ENCODE measurements around the gene STK35. TPM values are rescaled to one million over a fixed set of nuclear protein-coding genes. Genes with fewer than 3 reads are reported as not detected.

The STK35 gene
- total and polyA plus RNA-seq, 7 experiments from 2014 or later = 5.3 to 19.0 (median 16.8) TPM

DNA sequence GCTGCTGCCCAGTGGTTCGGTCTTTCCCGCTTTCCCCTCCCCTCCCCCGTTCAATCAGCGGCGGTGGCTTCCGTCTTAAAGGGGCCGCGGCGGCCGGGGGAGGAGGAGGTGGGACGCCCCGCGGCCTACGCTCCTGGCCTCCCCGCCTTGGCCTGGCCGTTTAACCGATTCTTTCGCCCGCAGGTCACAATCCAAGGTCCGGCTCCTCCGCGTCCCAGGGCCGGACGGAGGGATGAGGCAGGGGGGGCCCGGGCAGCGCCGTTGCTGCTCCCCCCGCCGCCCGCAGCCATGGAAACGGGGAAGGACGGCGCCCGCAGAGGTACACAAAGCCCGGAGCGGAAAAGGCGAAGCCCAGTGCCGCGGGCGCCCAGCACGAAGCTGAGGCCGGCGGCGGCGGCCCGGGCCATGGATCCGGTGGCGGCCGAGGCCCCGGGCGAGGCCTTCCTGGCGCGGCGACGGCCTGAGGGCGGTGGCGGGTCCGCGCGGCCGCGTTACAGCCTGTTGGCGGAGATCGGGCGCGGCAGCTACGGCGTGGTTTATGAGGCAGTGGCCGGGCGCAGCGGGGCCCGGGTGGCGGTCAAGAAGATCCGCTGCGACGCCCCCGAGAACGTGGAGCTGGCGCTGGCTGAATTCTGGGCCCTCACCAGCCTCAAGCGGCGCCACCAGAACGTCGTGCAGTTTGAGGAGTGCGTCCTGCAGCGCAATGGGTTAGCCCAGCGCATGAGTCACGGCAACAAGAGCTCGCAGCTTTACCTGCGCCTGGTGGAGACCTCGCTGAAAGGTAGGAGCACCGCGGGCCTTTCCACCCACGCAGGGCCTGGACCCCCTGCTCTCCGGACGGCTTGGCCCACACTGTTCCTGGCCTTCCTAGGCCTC, 1.2 kb downstream of the STK35 start:
- peaks cover 0 to 14% (median 8%) of the 10 kb centered on the region in 5 donors for H3K36me3 Mint-ChIP-seq
- H3K27me3 Mint-ChIP-seq = peaks cover 0 to 4% (median 0%) of the 10 kb centered on the region in 5 donors
- H3K27ac Mint-ChIP-seq = peak overlapping the region; percentile 99 to 100 (median 100)
- intact Hi-C loops (cut with micrococcal nuclease) = loop anchor here (1.0 to 10.0 kb wide), 14 partner anchors 70 to 1778 kb away; partner anchors contain the start of genes FAM110A (in 2 of the 2), NSFL1C (in 2 of the 2), CSNK2A1 (in 1 of the 2) and DNAAF9 (in 1 of the 2)
- H3K9me3 ChIP-seq (ENCODE audit: control insufficient read depth in 2 of 3, low read length in 3 of 3) = no peaks in the 10 kb centered on the region
- ATAC-seq (peak; percentile 84), DNase-seq (peak; percentile 80 to 95 (median 92))
- no peaks in the 10 kb centered on the region for H3K27me3 ChIP-seq (ENCODE audit: control insufficient read depth in 2 of 2, insufficient read depth in 2 of 2, low read length in 2 of 2)
- peak overlapping the region; percentile 96 for H3K27ac ChIP-seq (ENCODE audit: low read depth, low read length)
- peak overlapping the region; percentile 88 for H3K4me3 ChIP-seq (ENCODE audit: low read length)
- ChIA-PET POLR2A (interaction anchor here (0.6 to 2.2 kb wide), 7 partner anchors 9 to 412 kb away, joined by 3 to 10 read pairs (median 3); partner anchors contain the start of gene SNRPB), CTCF (interaction anchor here (1.3 kb wide), 1 partner anchor 71 kb away, joined by 3 read pairs; no protein-coding TSS in a partner anchor)
- peaks cover 41 to 66% (median 52%) of the 10 kb centered on the region in 7 donors for H3K4me1 Mint-ChIP-seq
- peaks cover 34 to 42% of the 10 kb centered on the region in 2 donors for H3K4me1 ChIP-seq (ENCODE audit: control insufficient read depth in 2 of 2, insufficient read depth in 2 of 2, low read length in 2 of 2)
- H3K4me3 Mint-ChIP-seq = peak overlapping the region; percentile 90 to 97 (median 96)
- peaks cover 0 to 23% (median 0%) of the 10 kb centered on the region in 3 experiments for H3K36me3 ChIP-seq (ENCODE audit: control insufficient read depth in 2 of 3, insufficient read depth in 3 of 3, low read length in 3 of 3)
- H3K9me3 Mint-ChIP-seq = peaks cover 0 to 4% (median 0%) of the 10 kb centered on the region in 11 donors

DNA sequence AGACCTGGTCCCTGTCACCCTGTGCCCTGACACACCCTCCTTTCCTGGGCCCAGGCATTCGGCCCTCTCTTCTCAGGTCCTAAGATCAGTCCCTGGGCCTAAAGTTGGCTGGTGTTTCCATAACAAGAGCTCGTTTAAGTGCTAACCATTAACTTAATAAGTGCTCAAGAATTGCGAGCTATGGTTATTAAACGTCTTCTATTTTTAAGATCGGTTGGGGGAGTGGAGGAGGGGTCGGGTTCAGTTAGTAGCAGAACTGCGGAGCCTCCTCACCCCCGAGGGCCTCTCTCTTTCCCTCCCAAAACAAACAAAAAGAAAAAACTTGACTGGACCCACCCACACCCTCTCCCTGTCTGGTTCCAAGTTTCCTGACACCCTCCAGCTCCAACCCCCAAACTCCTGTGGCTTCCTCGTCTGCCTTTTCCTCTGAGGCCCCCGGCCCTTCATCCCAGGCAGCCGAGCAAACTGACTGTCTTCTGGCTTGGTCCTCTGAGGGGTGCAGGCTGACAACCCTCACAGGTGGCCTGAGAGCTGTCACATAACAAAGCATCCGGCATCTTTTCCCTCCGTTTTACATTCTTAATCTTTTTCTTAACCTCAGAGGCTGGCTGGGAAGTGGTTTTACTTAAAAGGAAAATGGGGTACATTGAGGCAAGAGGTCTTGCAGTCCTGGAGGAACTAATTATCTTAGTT, 2.0 kb downstream of the STK35 start:
- peak overlapping the region; percentile 96 for H3K27ac ChIP-seq (ENCODE audit: low read depth, low read length)
- peaks cover 0 to 4% (median 0%) of the 10 kb centered on the region in 5 donors for H3K27me3 Mint-ChIP-seq
- peaks cover 0 to 4% (median 0%) of the 10 kb centered on the region in 11 donors for H3K9me3 Mint-ChIP-seq
- no peaks in the 10 kb centered on the region for H3K27me3 ChIP-seq (ENCODE audit: control insufficient read depth in 2 of 2, insufficient read depth in 2 of 2, low read length in 2 of 2)
- H3K36me3 Mint-ChIP-seq = peaks cover 0 to 16% (median 8%) of the 10 kb centered on the region in 5 donors
- H3K36me3 ChIP-seq (ENCODE audit: control insufficient read depth in 2 of 3, insufficient read depth in 3 of 3, low read length in 3 of 3) = peaks cover 0 to 23% (median 0%) of the 10 kb centered on the region in 3 experiments
- DNase-seq (peak in 1 of 9 donors; percentile 3), ATAC-seq (no peak)
- H3K4me1 Mint-ChIP-seq = peaks cover 45 to 74% (median 58%) of the 10 kb centered on the region in 7 donors
- peak overlapping the region; percentile 89 to 100 (median 94) for H3K27ac Mint-ChIP-seq
- peaks cover 34 to 45% of the 10 kb centered on the region in 2 donors for H3K4me1 ChIP-seq (ENCODE audit: control insufficient read depth in 2 of 2, insufficient read depth in 2 of 2, low read length in 2 of 2)
- intact Hi-C loops (cut with micrococcal nuclease) = loop anchor here (2.0 to 10.0 kb wide), 13 partner anchors 69 to 1779 kb away; partner anchors contain the start of genes FAM110A (in 2 of the 2), NSFL1C (in 2 of the 2), CSNK2A1 (in 1 of the 2) and DNAAF9 (in 1 of the 2)
- peak overlapping the region; percentile 90 to 97 (median 94) for H3K4me3 Mint-ChIP-seq
- H3K4me3 ChIP-seq (ENCODE audit: low read length) = peak overlapping the region; percentile 88
- no peaks in the 10 kb centered on the region for H3K9me3 ChIP-seq (ENCODE audit: control insufficient read depth in 2 of 3, low read length in 3 of 3)
- POLR2A ChIA-PET = interaction anchor here (0.6 to 2.2 kb wide), 5 partner anchors 9 to 411 kb away, joined by 3 to 10 read pairs (median 5); partner anchors contain the start of gene SNRPB
- CTCF ChIA-PET = interaction anchor here (0.9 to 1.3 kb wide), 2 partner anchors 69 to 71 kb away, joined by 3 read pairs; no protein-coding TSS in a partner anchor

DNA sequence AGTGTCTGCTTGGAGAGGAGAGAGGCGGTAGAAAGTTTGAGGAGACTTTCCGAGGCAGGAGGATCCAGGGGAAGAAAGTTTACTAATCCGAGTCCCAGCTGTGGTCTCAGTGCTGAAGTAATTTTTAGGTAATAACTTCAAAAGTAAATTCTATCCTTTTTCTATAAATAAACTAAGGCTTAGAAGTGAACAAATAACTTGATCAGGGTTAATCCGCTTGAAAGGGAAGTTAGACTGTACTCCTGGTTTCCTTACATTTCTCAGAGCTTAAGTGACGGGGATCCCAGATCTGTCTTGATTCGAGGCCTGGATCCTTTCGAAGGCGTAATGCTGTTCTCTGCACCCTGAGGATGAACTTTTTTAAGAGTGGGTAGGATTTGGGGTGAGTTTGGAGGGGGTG, 2.6 kb downstream of the STK35 start:
- Mint-ChIP-seq H3K27ac (peak overlapping the region; percentile 22 to 100 (median 94)), H3K36me3 (peaks cover 0 to 21% (median 12%) of the 10 kb centered on the region in 5 donors), H3K9me3 (peaks cover 0 to 4% (median 0%) of the 10 kb centered on the region in 11 donors), H3K4me1 (peaks cover 50 to 81% (median 60%) of the 10 kb centered on the region in 7 donors), H3K27me3 (no peaks in the 10 kb centered on the region), H3K4me3 (peak overlapping the region; percentile 90 to 97 (median 94))
- Histone ChIP-seq H3K36me3 (ENCODE audit: control insufficient read depth in 2 of 3, insufficient read depth in 3 of 3, low read length in 3 of 3) (peaks cover 0 to 23% (median 0%) of the 10 kb centered on the region in 3 experiments), H3K27me3 (ENCODE audit: control insufficient read depth in 2 of 2, insufficient read depth in 2 of 2, low read length in 2 of 2) (no peaks in the 10 kb centered on the region), H3K4me3 (ENCODE audit: low read length) (peak overlapping the region; percentile 88), H3K9me3 (ENCODE audit: control insufficient read depth in 2 of 3, low read length in 3 of 3) (no peaks in the 10 kb centered on the region), H3K4me1 (ENCODE audit: control insufficient read depth in 2 of 2, insufficient read depth in 2 of 2, low read length in 2 of 2) (peaks cover 34 to 51% of the 10 kb centered on the region in 2 donors), H3K27ac (ENCODE audit: low read depth, low read length) (peak overlapping the region; percentile 96)
- ChIA-PET CTCF (interaction anchor here (0.9 kb wide), 1 partner anchor 68 kb away, joined by 3 read pairs; no protein-coding TSS in a partner anchor), POLR2A (interaction anchor here (0.7 to 2.2 kb wide), 3 partner anchors 8 to 721 kb away, joined by 3 to 10 read pairs (median 8); partner anchors contain the start of gene SNRPB)
- no peak for ATAC-seq
- DNase-seq = no peak
- intact Hi-C loops (cut with micrococcal nuclease) = loop anchor here (5.0 to 10.0 kb wide), 7 partner anchors 97 to 1779 kb away; partner anchors contain the start of genes NSFL1C (in 2 of the 2), DNAAF9 (in 1 of the 2), FAM110A (in 1 of the 2) and FASTKD5 (in 1 of the 2)

DNA sequence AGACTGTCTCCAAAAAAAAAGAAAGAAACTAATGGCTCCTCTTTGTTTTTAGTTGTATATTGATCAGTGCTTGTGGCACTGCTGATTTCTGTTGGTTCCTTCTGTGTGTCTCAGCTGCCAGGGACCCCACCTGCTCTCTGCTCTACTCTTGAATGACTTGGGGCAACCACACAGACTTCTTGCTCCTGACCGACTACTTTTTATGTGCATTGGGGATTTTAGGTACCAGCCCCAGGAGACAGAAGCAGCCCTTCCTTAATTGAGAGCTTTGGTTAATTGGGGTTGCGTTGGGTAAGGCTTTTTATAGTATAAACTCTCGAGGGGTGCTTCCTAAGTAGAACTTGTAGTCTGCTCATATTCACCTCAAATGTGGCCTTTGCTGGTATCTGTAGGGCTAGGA, 6.9 kb downstream of the STK35 start:
- peaks cover 69 to 100% (median 94%) of the 10 kb centered on the region in 7 donors for H3K4me1 Mint-ChIP-seq
- peak overlapping the region in 7 of 10 donors; percentile 10 to 61 (median 38) for H3K4me3 Mint-ChIP-seq
- Histone ChIP-seq H3K4me1 (ENCODE audit: control insufficient read depth in 2 of 2, insufficient read depth in 2 of 2, low read length in 2 of 2) (peaks cover 34 to 64% of the 10 kb centered on the region in 2 donors), H3K9me3 (ENCODE audit: control insufficient read depth in 2 of 3, low read length in 3 of 3) (no peaks in the 10 kb centered on the region), H3K4me3 (ENCODE audit: low read length) (no peak overlapping the region), H3K27ac (ENCODE audit: low read depth, low read length) (no peak overlapping the region), H3K27me3 (ENCODE audit: control insufficient read depth in 2 of 2, insufficient read depth in 2 of 2, low read length in 2 of 2) (no peaks in the 10 kb centered on the region), H3K36me3 (ENCODE audit: control insufficient read depth in 2 of 3, insufficient read depth in 3 of 3, low read length in 3 of 3) (peaks cover 0 to 7% (median 0%) of the 10 kb centered on the region in 3 experiments)
- H3K36me3 Mint-ChIP-seq = peaks cover 0 to 26% (median 13%) of the 10 kb centered on the region in 5 donors
- POLR2A ChIA-PET = no interaction called here
- no peaks in the 10 kb centered on the region for H3K9me3 Mint-ChIP-seq
- ATAC-seq (no peak), DNase-seq (no peak)
- H3K27me3 Mint-ChIP-seq = no peaks in the 10 kb centered on the region
- H3K27ac Mint-ChIP-seq = peak overlapping the region in 5 of 9 donors; percentile 0 to 43 (median 6)
- intact Hi-C loops (cut with micrococcal nuclease) = loop anchor here in 1 of 2 donors (10.0 kb wide), 2 partner anchors 884 to 1784 kb away; partner anchors contain the start of genes RAD21L1 and SOX12
- CTCF ChIA-PET = interaction anchor here (0.8 kb wide), 1 partner anchor 139 kb away, joined by 3 read pairs; no protein-coding TSS in a partner anchor

DNA sequence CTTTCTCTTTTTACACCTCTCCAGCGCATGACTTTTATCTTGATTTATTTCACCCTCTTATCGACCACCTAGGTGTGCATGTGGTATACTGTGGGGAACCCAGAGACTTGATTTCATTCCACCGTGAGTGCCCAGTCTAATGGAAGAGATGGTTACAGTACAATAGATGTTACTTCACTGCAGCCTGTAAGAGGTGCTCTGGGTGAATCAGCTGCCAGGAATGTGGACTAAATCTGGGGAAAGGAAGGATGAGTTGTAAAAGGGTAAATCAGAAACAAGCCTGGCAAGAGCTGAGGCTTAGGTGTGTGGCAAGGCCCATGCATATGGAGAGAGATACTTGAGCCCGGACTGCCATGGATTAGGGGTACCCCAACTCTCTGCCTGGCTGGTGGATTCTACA, 7.4 kb downstream of the STK35 start:
- peaks cover 0 to 26% (median 10%) of the 10 kb centered on the region in 5 donors for H3K36me3 Mint-ChIP-seq
- H3K4me3 ChIP-seq (ENCODE audit: low read length) = no peak overlapping the region
- H3K27me3 Mint-ChIP-seq = no peaks in the 10 kb centered on the region
- H3K4me3 Mint-ChIP-seq = peak overlapping the region in 6 of 10 donors; percentile 10 to 61 (median 45)
- DNase-seq (no peak), ATAC-seq (no peak)
- CTCF ChIA-PET = interaction anchor here (0.8 kb wide), 1 partner anchor 140 kb away, joined by 3 read pairs; no protein-coding TSS in a partner anchor
- peaks cover 70 to 100% (median 95%) of the 10 kb centered on the region in 7 donors for H3K4me1 Mint-ChIP-seq
- POLR2A ChIA-PET = no interaction called here
- peaks cover 0 to 12% (median 0%) of the 10 kb centered on the region in 3 experiments for H3K36me3 ChIP-seq (ENCODE audit: control insufficient read depth in 2 of 3, insufficient read depth in 3 of 3, low read length in 3 of 3)
- H3K9me3 Mint-ChIP-seq = no peaks in the 10 kb centered on the region
- peak overlapping the region in 5 of 9 donors; percentile 0 to 24 (median 5) for H3K27ac Mint-ChIP-seq
- no peaks in the 10 kb centered on the region for H3K27me3 ChIP-seq (ENCODE audit: control insufficient read depth in 2 of 2, insufficient read depth in 2 of 2, low read length in 2 of 2)
- H3K27ac ChIP-seq (ENCODE audit: low read depth, low read length) = no peak overlapping the region
- intact Hi-C loops (cut with micrococcal nuclease) = loop anchor here in 1 of 2 donors (10.0 kb wide), 2 partner anchors 884 to 1784 kb away; partner anchors contain the start of genes RAD21L1 and SOX12
- peaks cover 33 to 64% of the 10 kb centered on the region in 2 donors for H3K4me1 ChIP-seq (ENCODE audit: control insufficient read depth in 2 of 2, insufficient read depth in 2 of 2, low read length in 2 of 2)
- no peaks in the 10 kb centered on the region for H3K9me3 ChIP-seq (ENCODE audit: control insufficient read depth in 2 of 3, low read length in 3 of 3)
